AG04450 (cell line): ENCODE results near the gene DEAF1. TPM values are rescaled to one million over a fixed set of nuclear protein-coding genes. Genes with fewer than 3 reads are reported as not detected.
"Not testable (repeated sequence)": the region's sequence is repeated elsewhere in the genome, so short reads cannot be mapped to it uniquely, and the experiment has no call there.

Experiments
- CTCF ChIA-PET: fragments of 300-600, 350-600 bp; formaldehyde crosslinking; extraction: SDS; loops from one replicate; lab custom pipeline; 2022; ENCODE audit warnings: antibody characterized with exemption, inconsistent platforms; lab: Charles Lee
- POLR2A ChIA-PET: fragments of 350-600 bp; formaldehyde crosslinking; extraction: SDS; loops from one replicate; lab custom pipeline; 2021; ENCODE audit warnings: antibody characterized with exemption, inconsistent platforms; lab: Yijun Ruan, JAX
- DNase-seq: peaks from one replicate; pipeline ENCODE4 v3.0.0-alpha.2; 2011; ENCODE audit warnings: low read depth, low spot score
- H3K27ac ChIP-seq: one replicate; pipeline ENCODE4 v1.5.1; 2012; ENCODE audit warnings: low read depth, low read length, control low read depth
- H3K27me3 ChIP-seq: one replicate; pipeline ENCODE4 v1.6.0; 2012; ENCODE audit warnings: low read length; ENCODE audit not compliant: control insufficient read depth, insufficient read depth
- H3K4me3 ChIP-seq: 2 replicates; pipeline ENCODE4 v1.5.1; 2011; ENCODE audit warnings: mild to moderate bottlenecking, low read depth, low read length, control low read depth
- H3K9me3 ChIP-seq: 2 replicates; pipeline ENCODE4 v1.5.1; 2012; ENCODE audit warnings: low read length; ENCODE audit not compliant: control insufficient read depth, insufficient read depth
- polyA plus RNA-seq: library from polyadenylated mRNA; depleted of rRNA; stranded (reverse); fragments of >200 nt; gene quantifications from 2 replicates; pipeline ENCODE4 v1.2.3, GENCODE V29; 2011
- TF ChIP-seq, protein P1 (sequence below): IDR thresholded peaks from 2 replicates; pipeline ENCODE4 v1.5.1; 2011; ENCODE audit warnings: low read depth, low read length, control low read depth, inconsistent platforms

DEAF1 gene
- polyA plus RNA-seq, 1 experiment: 13.0 TPM

- POLR2A ChIA-PET: no interaction called here
- CTCF ChIA-PET: interaction anchor here (1.5 kb wide), 1 partner anchor 12 kb away, joined by 3 read pairs; no protein-coding TSS in a partner anchor
These were observed 44.5 kb downstream of the DEAF1 start for GRCh38 chr11:650482-650881.

DNA sequence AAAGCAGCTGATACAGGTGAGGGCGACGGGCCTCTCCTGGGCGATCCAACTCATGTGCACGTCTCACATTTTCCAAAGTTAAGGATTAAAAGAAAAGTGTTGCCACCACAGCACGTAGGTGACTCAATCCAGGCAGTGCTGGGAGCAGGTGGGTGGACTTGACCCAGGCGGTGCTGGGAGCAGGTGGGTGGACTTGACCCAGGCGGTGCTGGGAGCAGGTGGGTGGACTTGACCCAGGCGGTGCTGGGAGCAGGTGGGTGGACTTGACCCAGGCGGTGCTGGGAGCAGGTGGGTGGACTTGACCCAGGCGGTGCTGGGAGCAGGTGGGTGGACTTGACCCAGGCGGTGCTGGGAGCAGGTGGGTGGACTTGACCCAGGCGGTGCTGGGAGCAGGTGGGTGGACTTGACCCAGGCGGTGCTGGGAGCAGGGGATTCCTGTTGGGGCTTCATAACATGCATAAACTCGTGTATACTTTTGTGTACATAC is 47.3 kb downstream of the DEAF1 start:
- DNase-seq, POLR2A ChIA-PET, H3K27me3 ChIP-seq, H3K27ac ChIP-seq, H3K9me3 ChIP-seq, H3K4me3 ChIP-seq: not testable (repeated sequence)
- CTCF ChIA-PET: interaction anchor here (0.6 kb wide), 1 partner anchor 79 kb away, joined by 4 read pairs; no protein-coding TSS in a partner anchor

More at GRCh38 chr11:650482-650881, 44.5 kb downstream of the DEAF1 start:
- H3K27me3 ChIP-seq: no peaks in the 10 kb centered on the region
- no peak for DNase-seq
- no peaks in the 10 kb centered on the region; the same call in 1 of the 2 replicates for H3K9me3 ChIP-seq
- TF ChIP-seq, protein P1, sequence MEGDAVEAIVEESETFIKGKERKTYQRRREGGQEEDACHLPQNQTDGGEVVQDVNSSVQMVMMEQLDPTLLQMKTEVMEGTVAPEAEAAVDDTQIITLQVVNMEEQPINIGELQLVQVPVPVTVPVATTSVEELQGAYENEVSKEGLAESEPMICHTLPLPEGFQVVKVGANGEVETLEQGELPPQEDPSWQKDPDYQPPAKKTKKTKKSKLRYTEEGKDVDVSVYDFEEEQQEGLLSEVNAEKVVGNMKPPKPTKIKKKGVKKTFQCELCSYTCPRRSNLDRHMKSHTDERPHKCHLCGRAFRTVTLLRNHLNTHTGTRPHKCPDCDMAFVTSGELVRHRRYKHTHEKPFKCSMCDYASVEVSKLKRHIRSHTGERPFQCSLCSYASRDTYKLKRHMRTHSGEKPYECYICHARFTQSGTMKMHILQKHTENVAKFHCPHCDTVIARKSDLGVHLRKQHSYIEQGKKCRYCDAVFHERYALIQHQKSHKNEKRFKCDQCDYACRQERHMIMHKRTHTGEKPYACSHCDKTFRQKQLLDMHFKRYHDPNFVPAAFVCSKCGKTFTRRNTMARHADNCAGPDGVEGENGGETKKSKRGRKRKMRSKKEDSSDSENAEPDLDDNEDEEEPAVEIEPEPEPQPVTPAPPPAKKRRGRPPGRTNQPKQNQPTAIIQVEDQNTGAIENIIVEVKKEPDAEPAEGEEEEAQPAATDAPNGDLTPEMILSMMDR: no peak
- no peak overlapping the region for H3K4me3 ChIP-seq
- no peak overlapping the region for H3K27ac ChIP-seq

DNA sequence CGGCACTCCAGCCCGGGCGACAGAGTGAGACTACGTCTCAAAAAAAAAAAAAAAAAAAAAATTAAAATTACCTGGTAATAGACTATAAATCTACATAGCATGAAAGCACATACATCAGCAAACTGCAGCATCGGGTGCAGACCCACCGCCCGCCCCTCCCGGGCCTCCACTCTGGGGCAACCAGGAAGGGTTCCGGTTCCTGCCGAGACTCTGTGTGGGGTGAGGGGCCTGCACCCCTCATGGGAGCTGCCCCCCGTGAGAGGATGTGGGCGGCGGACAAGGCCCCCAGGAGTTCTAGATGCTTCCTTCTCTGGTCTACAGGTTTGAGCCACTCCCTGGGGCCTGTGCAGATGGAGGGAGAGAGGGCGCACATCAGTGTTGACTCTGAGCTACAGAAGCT is 48.8 kb downstream of the DEAF1 start:
- Histone ChIP-seq H3K9me3 (peaks cover 4% of the 10 kb centered on the region), H3K27me3 (no peaks in the 10 kb centered on the region), H3K27ac (no peak overlapping the region), H3K4me3 (no peak overlapping the region)
- ChIA-PET CTCF (interaction anchor here (0.6 kb wide), 1 partner anchor 18 kb away, joined by 3 read pairs; no protein-coding TSS in a partner anchor), POLR2A (no interaction called here)
- TF ChIP-seq, protein P1: no peak
- no peak for DNase-seq

DNA sequence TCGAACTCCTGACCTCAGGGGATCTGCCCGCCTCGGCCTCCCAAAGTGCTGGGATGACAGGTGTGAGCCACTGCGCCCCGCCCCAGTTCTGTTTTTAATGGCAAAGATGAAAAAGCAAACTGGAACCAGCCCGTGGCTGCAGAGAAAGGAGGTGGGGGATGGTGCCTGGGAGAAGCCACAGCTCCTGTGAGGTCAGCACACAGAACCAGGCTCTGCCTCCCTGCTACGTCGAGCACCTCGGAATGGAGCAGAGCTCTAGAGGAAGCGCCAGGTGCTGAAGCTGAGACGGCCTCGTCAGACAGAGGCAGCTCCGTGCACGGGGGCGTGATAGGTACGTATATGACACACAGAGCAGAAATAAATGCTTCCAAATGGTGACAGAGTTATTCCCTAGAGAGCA is 49.5 kb downstream of the DEAF1 start:
- H3K27me3 ChIP-seq: peaks cover 1% of the 10 kb centered on the region
- TF ChIP-seq, protein P1: no peak
- no peak overlapping the region for H3K27ac ChIP-seq
- ChIA-PET CTCF (interaction anchor here (0.5 kb wide), 1 partner anchor 127 kb away, joined by 3 read pairs; no protein-coding TSS in a partner anchor), POLR2A (no interaction called here)
- H3K4me3 ChIP-seq: no peak overlapping the region
- DNase-seq: no peak
- peaks cover 4% of the 10 kb centered on the region for H3K9me3 ChIP-seq

DNA sequence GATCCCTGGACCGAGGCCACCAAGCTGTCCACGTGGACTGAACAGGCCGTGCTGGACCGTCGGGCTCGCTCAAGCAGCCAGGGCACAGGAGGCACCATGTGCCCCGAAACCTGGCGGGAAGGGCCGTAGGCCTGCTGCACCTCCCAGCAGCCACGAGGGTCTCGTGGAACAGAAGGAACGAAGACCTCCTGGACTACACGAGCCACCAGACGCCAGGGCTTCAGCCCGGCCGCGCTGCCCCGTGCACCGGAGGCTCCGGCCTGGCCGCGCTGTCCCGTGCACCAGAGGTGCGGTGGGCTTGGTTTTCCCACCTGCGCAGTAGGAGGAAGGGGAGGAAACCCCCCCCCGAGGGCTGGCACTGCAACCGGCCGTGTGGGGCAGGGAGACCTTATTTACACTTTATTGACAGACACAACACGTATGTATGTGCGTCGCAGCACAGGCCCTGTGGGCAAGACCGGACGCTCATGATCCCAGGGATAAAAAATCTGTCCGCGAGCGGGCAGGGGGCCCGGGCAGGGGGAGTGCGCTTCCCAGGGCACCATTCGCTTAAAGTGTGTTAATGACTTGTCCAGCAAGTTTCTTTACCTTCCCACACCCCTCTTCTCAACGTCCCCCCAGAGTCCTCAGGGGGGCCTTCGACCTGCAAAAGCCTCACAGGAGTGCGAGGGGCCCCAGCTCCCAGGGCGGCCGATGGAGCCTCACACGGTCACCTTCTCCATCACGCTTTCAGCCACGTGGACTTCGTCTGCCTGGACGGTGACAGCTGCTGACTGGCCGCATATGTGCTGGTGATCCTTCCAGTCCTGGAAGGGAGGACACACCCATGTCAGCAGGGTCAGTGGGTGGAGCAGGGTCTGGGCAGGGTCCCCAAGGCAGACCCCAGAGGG is 50.9 kb downstream of the DEAF1 start:
- CTCF ChIA-PET: no interaction called here

More for the DNA sequence above, 50.9 kb downstream of the DEAF1 start:
- POLR2A ChIA-PET: interaction anchor here (0.7 kb wide), 1 partner anchor 218 kb away, joined by 10 read pairs; no protein-coding TSS in a partner anchor
- no peak overlapping the region for H3K4me3 ChIP-seq
- H3K27me3 ChIP-seq: peaks cover 8% of the 10 kb centered on the region
- TF ChIP-seq, protein P1: no peak
- no peak overlapping the region for H3K27ac ChIP-seq
- peaks cover 4% of the 10 kb centered on the region for H3K9me3 ChIP-seq
- no peak for DNase-seq
